ENCODE results near the gene CHRNA7.

GRCh38 chr15:32099956-32100684, 69.8 kb downstream of the CHRNA7 start:
- no peak for TF ChIP-seq TAF1 (IDR thresholded peaks at IDR 0.05; ENCODE audit: low read depth, low read length)
- no peak for TF ChIP-seq POLR2AphosphoS5 (IDR thresholded peaks at IDR 0.05; ENCODE audit: low read depth, low read length)
- no peak for TF ChIP-seq SPI1 (IDR thresholded peaks at IDR 0.05; ENCODE audit: low read depth, low read length)
- TF ChIP-seq POLR2A (IDR thresholded peaks at IDR 0.05; ENCODE audit: low read depth, low read length) = no peak
- no peak for TF ChIP-seq PAX5 (IDR thresholded peaks at IDR 0.05; ENCODE audit: insufficient read depth, low read length, severe bottlenecking)
- TF ChIP-seq POU2F2 (IDR thresholded peaks at IDR 0.05; ENCODE audit: low read depth, low read length) = no peak
